K562 (cell line): ENCODE results near the gene LRRC74B. TPM values are rescaled to one million over a fixed set of nuclear protein-coding genes. Genes with fewer than 3 reads are reported as not detected.

Experiments used
- BMI1 ChIP-seq: fragments of 150-350 bp; IDR thresholded peaks from 2 replicates; pipeline ENCODE4 v1.6.1; 2014; ENCODE audit warnings: low read length
- FOXJ2 ChIP-seq: fragments of 200-800 bp; sonication (Bioruptor generic); IDR thresholded peaks from 2 replicates; pipeline ENCODE4 v1.6.1; 2016; ENCODE audit warnings: missing genetic modification characterization, missing compliant biosample characterization
- FOXP1 ChIP-seq: sonication (generic); formaldehyde crosslinking; IDR thresholded peaks from 2 replicates; pipeline ENCODE4 v1.8.0; 2022; ENCODE audit warnings: mild to moderate bottlenecking, missing genetic modification reagents
- HNRNPLL ChIP-seq: fragments of 200-400 bp; formaldehyde crosslinking; IDR thresholded peaks from 2 replicates; pipeline ENCODE4 v1.6.1; 2017; ENCODE audit warnings: low read length, low read depth, mild to moderate bottlenecking; ENCODE audit not compliant: poor library complexity, severe bottlenecking
- KLF6 ChIP-seq: fragments of 250-450 bp; sonication (Bioruptor Pico); IDR thresholded peaks from 2 replicates; pipeline ENCODE4 v1.4.0; 2020; ENCODE audit warnings: mild to moderate bottlenecking, moderate library complexity, borderline replicate concordance
- MAZ ChIP-seq, 2 experiments: fragments of 450-650 bp in 1 of 2; sonication (generic) in 1 of 2; formaldehyde crosslinking; IDR thresholded peaks in 1 of 2; conservative IDR thresholded peaks in 1 of 2; 2 replicates each; pipeline versions ENCODE4 v1.4.0 to v1.5.0; 2020; ENCODE audit warnings: mild to moderate bottlenecking in 1 of 2, missing genetic modification reagents in 1 of 2
- PCBP2 ChIP-seq: fragments of 200-400 bp; formaldehyde crosslinking; IDR thresholded peaks from 2 replicates; pipeline ENCODE4 v1.6.1; 2018; ENCODE audit warnings: low read length, low read depth, mild to moderate bottlenecking, moderate library complexity; ENCODE audit not compliant: poor library complexity, severe bottlenecking
- SLC30A9 ChIP-seq: fragments of 250-450 bp; sonication (Bioruptor Pico); IDR thresholded peaks from 2 replicates; pipeline ENCODE4 v1.8.0; 2022; ENCODE audit warnings: mild to moderate bottlenecking, moderate library complexity
- SRSF7 ChIP-seq: fragments of 200-400 bp; formaldehyde crosslinking; optimal IDR thresholded peaks from 2 replicates; pipeline ENCODE3; 2017; ENCODE audit warnings: mild to moderate bottlenecking, low read depth, low read length
- SUPT5H ChIP-seq: fragments of 450-650 bp; IDR thresholded peaks from 2 replicates; pipeline ENCODE4 v1.6.1; 2016
- TEAD1 ChIP-seq, 2 experiments: fragments of 450-650 bp in 1 of 2; sonication (generic) in 1 of 2; formaldehyde crosslinking; IDR thresholded peaks; 2 replicates each; pipeline versions ENCODE4 v1.4.0 to v1.8.0; 2020 to 2022; ENCODE audit warnings: mild to moderate bottlenecking in 2 of 2, missing genetic modification reagents in 1 of 2
- ZNF239 ChIP-seq: fragments of 250-450 bp; sonication (Bioruptor Pico); IDR thresholded peaks from 2 replicates; pipeline ENCODE4 v1.4.0; 2020; ENCODE audit warnings: mild to moderate bottlenecking
- ZNF589 ChIP-seq: fragments of 200-800 bp; sonication (Bioruptor generic); IDR thresholded peaks from 2 replicates; pipeline ENCODE4 v1.6.1; 2016; ENCODE audit warnings: low read depth, missing genetic modification characterization, missing compliant biosample characterization
- polyA plus RNA-seq, 8 experiments: library from polyadenylated mRNA; depleted of rRNA in 4 of 8; stranded (reverse) in 5 of 8; unstranded in 3 of 8; fragments of >200 nt; fragmentation: Nextera tagmentation in 2 of 8; fragmentation: Illumina TruSeq in 1 of 8; extraction: Ambion mirVana in 2 of 8; extraction: Trizol in 1 of 8; gene quantifications; 2 replicates each; pipeline versions ENCODE4 v1.2.1 to v1.2.3, GENCODE V29; 2011 to 2014; ENCODE audit warnings: inconsistent platforms in 1 of 8, missing spikeins in 1 of 8
- total RNA-seq, 7 experiments: library from RNA; depleted of rRNA in 6 of 7; stranded (reverse); fragments of >200 nt in 6 of 7; fragmentation: Illumina TruSeq in 2 of 7; extraction: Trizol in 2 of 7; gene quantifications; 2 replicates each; pipeline versions ENCODE4 v1.2.1 to v1.2.3, GENCODE V29; 2011 to 2021; ENCODE audit warnings: low replicate concordance in 1 of 7
- TF ChIP-seq, protein P1 (sequence below), 2 experiments: fragments of 450-650 bp in 1 of 2; sonication (generic) in 1 of 2; formaldehyde crosslinking in 1 of 2; IDR thresholded peaks in 1 of 2; conservative IDR thresholded peaks in 1 of 2; 2 replicates each; pipeline versions ENCODE4 v1.6.1 to v1.8.1; 2016 to 2023; ENCODE audit warnings: mild to moderate bottlenecking in 2 of 2, moderate library complexity in 2 of 2, inconsistent platforms in 1 of 2, missing genetic modification reagents in 1 of 2
- TF ChIP-seq, protein P2 (sequence below): sonication (generic); formaldehyde crosslinking; IDR thresholded peaks from 2 replicates; pipeline ENCODE4 v1.8.1; 2023; ENCODE audit warnings: missing genetic modification reagents, mild to moderate bottlenecking, borderline replicate concordance
- TF ChIP-seq, protein P3 (sequence below), 2 experiments: IDR thresholded peaks; 2 replicates each; pipeline ENCODE4 v1.6.1; 2011; ENCODE audit warnings: borderline replicate concordance in 1 of 2, control low read depth in 1 of 2, low read depth in 1 of 2, low read length in 1 of 2, mild to moderate bottlenecking in 1 of 2, mixed read lengths in 1 of 2, moderate library complexity in 1 of 2; ENCODE audit not compliant: insufficient read depth in 1 of 2, insufficient read length in 1 of 2, poor library complexity in 1 of 2, severe bottlenecking in 1 of 2; ENCODE audit errors: extremely low read depth in 1 of 2
- TF ChIP-seq, protein P4 (sequence below): sonication (generic); formaldehyde crosslinking; IDR thresholded peaks from 2 replicates; pipeline ENCODE4 v1.8.0; 2022; ENCODE audit warnings: mild to moderate bottlenecking, missing genetic modification reagents

Gene LRRC74B
- total and polyA plus RNA-seq, 9 of the 15 experiments (the other 6 are each of a cell fraction or from before 2014, with no cell fraction given), result not detected

DNA sequence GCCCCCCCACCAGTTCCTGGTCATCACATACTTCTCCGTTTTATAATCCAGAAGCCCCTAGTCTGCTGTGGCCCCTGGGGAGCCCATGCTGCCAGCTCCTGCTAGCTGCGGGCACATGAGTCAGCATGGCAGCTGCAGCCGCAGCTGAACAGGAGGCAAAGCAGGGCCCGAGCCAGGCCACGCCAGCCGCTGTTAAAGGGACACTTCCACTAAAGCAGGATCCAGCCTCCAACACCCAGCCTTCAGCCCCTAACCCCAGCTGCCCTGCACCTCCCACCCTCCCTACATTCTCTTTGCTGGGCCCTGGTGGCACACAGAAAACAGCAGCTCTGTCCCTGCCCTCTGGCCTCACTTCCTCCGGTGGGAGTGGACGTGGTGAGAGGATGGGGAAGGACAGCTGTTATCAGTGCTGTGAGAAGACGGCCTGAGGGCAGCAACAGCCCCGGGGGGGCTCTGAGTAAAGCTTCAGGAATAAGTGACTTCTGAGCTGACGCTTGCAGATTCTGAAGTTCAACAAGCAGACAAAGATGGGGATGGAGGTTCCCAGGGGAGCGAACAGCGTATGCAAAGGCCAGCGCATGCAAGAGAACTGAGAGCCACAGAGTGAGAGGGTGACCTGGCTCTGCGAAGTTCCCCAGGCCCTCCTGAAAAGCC, 688 bp upstream of the LRRC74B start (continued):
- TF ChIP-seq, protein P1, sequence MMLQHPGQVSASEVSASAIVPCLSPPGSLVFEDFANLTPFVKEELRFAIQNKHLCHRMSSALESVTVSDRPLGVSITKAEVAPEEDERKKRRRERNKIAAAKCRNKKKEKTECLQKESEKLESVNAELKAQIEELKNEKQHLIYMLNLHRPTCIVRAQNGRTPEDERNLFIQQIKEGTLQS (IDR thresholded peaks at IDR 0.05), result no peak
- TF ChIP-seq, protein P1 (CRISPR knock-in tag; conservative IDR thresholded peaks at IDR 0.05), result peak; percentile 72; the same call in 1 of the 2 replicates
- peak in 1 of 2 experiments; percentile 9; a peak in 1 of 4 replicates for TF ChIP-seq TEAD1 (CRISPR knock-in tag; IDR thresholded peaks at IDR 0.05)
- no peak for TF ChIP-seq ZNF589
- TF ChIP-seq, protein P2, sequence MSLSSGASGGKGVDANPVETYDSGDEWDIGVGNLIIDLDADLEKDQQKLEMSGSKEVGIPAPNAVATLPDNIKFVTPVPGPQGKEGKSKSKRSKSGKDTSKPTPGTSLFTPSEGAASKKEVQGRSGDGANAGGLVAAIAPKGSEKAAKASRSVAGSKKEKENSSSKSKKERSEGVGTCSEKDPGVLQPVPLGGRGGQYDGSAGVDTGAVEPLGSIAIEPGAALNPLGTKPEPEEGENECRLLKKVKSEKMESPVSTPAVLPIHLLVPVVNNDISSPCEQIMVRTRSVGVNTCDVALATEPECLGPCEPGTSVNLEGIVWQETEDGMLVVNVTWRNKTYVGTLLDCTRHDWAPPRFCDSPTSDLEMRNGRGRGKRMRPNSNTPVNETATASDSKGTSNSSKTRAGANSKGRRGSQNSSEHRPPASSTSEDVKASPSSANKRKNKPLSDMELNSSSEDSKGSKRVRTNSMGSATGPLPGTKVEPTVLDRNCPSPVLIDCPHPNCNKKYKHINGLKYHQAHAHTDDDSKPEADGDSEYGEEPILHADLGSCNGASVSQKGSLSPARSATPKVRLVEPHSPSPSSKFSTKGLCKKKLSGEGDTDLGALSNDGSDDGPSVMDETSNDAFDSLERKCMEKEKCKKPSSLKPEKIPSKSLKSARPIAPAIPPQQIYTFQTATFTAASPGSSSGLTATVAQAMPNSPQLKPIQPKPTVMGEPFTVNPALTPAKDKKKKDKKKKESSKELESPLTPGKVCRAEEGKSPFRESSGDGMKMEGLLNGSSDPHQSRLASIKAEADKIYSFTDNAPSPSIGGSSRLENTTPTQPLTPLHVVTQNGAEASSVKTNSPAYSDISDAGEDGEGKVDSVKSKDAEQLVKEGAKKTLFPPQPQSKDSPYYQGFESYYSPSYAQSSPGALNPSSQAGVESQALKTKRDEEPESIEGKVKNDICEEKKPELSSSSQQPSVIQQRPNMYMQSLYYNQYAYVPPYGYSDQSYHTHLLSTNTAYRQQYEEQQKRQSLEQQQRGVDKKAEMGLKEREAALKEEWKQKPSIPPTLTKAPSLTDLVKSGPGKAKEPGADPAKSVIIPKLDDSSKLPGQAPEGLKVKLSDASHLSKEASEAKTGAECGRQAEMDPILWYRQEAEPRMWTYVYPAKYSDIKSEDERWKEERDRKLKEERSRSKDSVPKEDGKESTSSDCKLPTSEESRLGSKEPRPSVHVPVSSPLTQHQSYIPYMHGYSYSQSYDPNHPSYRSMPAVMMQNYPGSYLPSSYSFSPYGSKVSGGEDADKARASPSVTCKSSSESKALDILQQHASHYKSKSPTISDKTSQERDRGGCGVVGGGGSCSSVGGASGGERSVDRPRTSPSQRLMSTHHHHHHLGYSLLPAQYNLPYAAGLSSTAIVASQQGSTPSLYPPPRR (CRISPR knock-in tag), result no peak
- no peak for TF ChIP-seq SRSF7
- no peak for TF ChIP-seq FOXJ2
- TF ChIP-seq PCBP2, result no peak
- no peak for TF ChIP-seq KLF6 (CRISPR knock-in tag)
- TF ChIP-seq, protein P3, sequence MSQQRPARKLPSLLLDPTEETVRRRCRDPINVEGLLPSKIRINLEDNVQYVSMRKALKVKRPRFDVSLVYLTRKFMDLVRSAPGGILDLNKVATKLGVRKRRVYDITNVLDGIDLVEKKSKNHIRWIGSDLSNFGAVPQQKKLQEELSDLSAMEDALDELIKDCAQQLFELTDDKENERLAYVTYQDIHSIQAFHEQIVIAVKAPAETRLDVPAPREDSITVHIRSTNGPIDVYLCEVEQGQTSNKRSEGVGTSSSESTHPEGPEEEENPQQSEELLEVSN (IDR thresholded peaks at IDR 0.05; ENCODE audit: borderline replicate concordance in 1 of 2, extremely low read depth in 1 of 2, insufficient read depth in 1 of 2, insufficient read length in 1 of 2, low read depth in 1 of 2, low read length in 1 of 2, poor library complexity in 1 of 2, severe bottlenecking in 1 of 2), result peak in 1 of 2 experiments; percentile 10
- TF ChIP-seq SUPT5H, result no peak
- TF ChIP-seq, protein P4, sequence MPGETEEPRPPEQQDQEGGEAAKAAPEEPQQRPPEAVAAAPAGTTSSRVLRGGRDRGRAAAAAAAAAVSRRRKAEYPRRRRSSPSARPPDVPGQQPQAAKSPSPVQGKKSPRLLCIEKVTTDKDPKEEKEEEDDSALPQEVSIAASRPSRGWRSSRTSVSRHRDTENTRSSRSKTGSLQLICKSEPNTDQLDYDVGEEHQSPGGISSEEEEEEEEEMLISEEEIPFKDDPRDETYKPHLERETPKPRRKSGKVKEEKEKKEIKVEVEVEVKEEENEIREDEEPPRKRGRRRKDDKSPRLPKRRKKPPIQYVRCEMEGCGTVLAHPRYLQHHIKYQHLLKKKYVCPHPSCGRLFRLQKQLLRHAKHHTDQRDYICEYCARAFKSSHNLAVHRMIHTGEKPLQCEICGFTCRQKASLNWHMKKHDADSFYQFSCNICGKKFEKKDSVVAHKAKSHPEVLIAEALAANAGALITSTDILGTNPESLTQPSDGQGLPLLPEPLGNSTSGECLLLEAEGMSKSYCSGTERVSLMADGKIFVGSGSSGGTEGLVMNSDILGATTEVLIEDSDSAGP, result peak; percentile 73
- TF ChIP-seq FOXP1, result peak; percentile 61
- TF ChIP-seq SLC30A9 (CRISPR knock-in tag), result no peak
- no peak for TF ChIP-seq BMI1
- peak in 1 of 2 experiments; percentile 25; a peak in 1 of 4 replicates for TF ChIP-seq MAZ (CRISPR knock-in tag; conservative IDR thresholded peaks at IDR 0.05 in 1 of 2, IDR thresholded peaks at IDR 0.05 in 1 of 2)
- TF ChIP-seq HNRNPLL, result peak; percentile 16
- no peak for TF ChIP-seq ZNF239 (CRISPR knock-in tag)
